Activated T-helper 1 cell treated with anti-CD3 and anti-CD28 coated beads, Interleukin-2, amount 50 U/mL, for 16 hours (primary cell): ENCODE data around the gene TRMT10C.
"Not testable (repeated sequence)": the region's sequence is repeated elsewhere in the genome, so short reads cannot be mapped to it uniquely, and the experiment has no call there.

ENCODE experiments used
- DNase-seq, 2 donors: peaks; one replicate each; pipeline ENCODE4 v3.0.0-alpha.2; 2020; ENCODE audit warnings: low read depth in 1 of 2, low spot score in 1 of 2

Gene TRMT10C

DNA sequence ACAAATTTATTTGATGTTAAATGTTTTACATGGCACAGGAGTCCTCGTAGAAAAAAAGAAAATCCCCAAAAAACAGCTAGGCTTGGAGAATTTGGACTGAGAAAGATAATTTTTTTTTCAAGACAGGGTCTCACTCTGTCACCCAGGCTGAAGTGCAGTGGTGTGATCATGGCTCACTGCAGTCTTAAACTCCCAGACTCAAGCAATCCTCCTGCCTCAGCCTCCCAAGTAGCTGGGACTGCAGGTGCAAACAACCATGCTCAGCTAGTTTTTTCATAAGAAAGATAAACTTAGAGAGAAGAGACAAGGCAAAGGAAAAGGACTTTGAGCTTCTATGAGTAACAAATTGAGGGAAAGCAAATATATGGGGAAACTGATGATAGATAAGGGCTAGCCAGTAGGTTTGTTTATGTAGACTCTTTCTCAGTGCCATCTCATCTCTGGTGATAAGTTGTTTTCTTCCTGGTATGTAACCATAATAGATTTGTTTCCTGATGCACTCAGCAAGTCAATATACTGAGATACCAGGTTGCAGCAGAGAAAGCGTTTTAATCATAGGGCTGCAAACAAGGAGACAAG lies 13.1 kb upstream of the TRMT10C start:
- no peak for DNase-seq

DNA sequence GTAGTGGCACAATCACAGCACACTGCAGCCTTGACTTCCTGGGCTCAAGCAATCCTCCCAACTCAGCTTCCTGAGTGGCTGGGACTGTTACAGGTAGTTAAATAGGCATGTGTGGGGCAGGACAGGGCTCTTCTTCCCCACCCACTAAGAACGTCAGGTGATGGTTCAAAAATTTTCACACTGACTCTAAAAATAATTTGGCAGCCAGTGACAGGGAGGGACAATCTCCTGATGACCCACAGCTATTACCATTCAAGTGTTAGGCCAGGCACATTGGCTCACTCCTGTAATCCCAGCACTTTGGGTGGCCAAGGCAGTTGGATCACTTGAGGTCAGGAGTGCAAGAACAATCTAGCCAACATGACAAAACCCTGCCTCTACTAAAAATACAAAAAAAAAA lies 12.2 kb upstream of the TRMT10C start:
- no peak for DNase-seq

GRCh38 chr3:101551359-101552081 lies 10.1 kb upstream of the TRMT10C start:
- not testable (repeated sequence) for DNase-seq

GRCh38 chr3:101553381-101553780 lies 8.3 kb upstream of the TRMT10C start:
- DNase-seq = not testable (repeated sequence)

- DNase-seq = no peak
These were observed 5.6 kb upstream of the TRMT10C start for GRCh38 chr3:101556064-101556463.

DNA sequence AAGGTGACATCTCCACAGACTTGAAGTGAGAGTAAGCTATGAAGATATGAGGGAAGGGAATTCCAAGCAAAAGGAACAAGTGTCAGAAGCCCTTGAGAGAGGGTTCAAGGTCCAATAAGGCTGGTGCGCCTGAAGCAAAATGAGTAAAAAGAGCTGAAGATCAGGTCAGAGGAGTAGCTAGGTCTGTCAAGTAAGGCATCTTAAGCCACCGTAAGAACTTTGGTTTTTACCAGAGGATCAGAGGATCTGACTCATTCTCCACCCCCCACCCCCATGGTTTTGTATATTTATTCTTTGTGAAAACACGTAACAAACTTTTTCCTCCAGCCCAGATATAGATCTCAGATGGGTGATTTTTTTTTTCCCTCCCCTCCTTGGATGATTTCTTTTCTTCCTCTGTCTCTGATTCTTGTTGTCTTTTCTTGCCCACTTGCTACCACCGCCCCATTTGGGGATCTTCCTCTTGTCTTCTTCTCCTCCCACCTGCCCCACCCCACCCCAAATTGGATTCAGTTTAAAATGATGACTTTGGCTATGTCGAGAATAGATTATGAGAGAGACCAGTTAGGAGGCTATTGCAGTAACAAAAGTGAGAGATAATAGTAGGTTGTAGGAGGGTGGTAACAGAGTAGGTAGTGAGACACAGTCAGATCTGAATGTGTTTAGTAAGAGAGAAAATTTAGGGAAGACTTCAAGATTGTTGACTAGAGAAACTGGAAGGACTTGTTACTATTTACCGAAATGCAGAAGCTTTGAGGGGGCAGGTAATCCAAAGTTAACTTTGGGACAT lies 6.1 kb downstream of the TRMT10C start:
- DNase-seq = no peak

DNA sequence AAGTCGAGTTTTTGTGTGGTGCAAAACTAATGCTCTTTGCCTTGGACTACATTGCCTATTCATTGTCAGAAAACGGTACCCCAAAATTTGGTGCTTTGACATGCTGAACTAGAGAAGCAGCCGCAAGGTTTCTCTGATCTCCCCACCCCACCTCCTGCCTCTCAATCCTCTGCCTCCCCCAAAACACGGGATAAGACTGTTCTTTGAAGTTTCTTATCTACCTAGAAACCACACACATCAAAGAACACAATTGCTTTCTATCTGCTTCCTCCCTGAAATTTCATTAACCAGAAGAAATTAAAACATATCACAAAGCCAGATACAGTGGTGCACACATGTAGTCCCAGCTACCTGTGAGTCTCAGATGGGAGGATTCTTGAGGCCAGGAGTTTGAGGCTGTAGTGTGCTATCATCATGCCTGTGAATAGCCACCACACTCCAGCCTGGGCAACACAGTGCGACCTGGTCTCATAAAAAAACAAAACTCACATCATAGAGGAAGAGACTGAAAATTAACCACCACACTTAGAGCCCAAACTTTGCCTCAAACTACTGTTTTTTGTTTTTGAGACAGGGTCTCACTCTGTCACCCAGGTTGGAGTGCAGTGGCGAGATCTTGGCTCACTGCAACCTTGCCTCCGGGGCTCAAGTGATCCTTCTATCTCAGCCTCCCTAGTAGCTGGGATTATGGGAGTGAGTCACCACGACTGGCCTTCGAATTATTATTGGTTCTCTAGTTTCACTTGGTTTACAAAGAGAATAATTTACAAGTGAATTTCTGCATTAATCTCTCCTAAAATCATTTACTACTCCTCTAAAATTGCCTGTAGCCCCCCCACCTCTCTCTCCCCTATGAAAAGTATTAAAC lies 9.6 kb downstream of the TRMT10C start:
- DNase-seq = no peak

DNA sequence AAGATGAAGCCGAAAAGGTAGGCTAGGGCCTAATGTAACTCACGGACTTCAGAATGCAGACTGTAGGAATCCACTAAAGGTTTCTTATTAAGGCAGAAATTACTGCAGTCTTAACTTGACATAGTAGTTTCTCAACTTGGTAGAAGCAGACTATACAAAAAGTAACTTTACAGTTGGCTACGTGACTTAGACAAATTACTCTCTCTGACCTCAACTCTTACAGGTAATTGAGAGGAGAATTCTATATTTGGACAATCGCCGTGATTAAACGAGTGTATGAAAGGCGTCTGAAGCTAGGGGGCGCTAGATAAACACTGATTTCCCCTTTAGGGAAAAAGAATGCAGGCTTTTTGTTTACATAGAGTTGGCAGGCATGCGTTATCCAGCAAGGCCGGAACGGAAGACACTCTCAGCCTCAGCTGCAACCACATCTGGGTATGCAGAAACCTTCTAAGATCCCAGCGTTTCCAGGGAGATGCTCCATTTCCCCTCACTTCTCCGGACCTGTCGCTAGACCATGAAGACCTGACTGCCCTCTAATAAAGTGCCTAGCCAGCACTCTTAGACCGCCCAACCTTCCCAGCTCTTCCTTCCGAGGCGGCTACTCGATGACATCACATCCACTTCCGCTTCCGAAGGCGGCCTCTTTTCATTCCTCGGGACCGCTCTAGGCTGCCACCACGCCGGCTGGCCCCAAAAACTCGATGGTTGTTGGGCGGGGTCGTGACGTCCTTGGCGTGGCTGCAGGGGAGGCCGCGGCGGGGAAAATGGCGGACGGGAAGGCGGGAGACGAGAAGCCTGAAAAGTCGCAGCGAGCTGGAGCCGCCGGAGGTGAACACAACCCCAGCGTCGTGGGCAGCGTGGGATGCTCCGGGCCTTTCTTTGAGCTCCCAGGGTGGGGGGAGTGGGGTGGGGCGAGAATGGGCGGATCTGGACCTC lies 12.1 kb downstream of the TRMT10C start, which contains the start of gene PCNP:
Gene PCNP (plus strand): TSS at position 732 of the 939 bp plus-strand sequence. CDS start 36 bp downstream, at position 768.
- DNase-seq = peak; percentile 97 to 98

DNA sequence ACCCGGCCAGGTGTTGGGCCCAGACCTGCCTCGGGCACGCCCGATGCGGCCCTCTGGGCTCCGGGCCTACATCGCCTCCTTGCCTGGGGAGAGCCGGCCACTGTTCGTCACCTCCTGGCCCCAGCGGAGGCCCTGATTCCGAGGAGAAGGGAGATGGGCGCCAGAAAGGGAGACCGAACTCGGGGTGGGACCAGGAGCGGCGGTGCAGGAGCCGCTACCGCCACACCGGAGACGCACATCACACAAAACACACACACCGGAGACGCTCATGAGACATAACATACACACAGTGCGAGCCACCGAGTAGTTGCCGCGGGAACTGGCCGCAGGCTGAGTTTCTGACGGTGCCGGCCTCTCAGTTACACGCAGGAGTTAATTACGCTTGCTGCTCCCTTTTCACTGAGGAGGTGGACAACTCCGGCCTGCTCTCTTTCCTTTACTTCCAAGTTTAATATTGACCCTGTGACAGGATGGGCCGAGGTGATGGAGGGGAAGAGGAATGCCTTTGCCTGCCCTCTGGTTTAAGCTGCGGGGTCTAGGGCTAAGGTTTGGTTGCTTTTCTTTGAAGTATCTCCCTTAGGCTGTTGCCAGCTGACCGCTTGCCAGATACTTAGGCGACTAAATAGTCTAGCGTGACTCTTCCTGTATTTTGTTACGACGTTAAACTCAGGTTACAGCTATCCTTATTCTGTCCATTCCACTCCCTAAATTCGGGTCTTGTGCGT lies 12.9 kb downstream of the TRMT10C start:
- peak in 1 of 2 donors; percentile 30 for DNase-seq

GRCh38 chr3:101577286-101577685 lies 15.6 kb downstream of the TRMT10C start:
- DNase-seq = no peak

GRCh38 chr3:101588616-101589015 lies 26.9 kb downstream of the TRMT10C start:
- DNase-seq = no peak

GRCh38 chr3:101591071-101591470 lies 29.4 kb downstream of the TRMT10C start:
- DNase-seq = no peak

- no peak for DNase-seq
These were observed 41.1 kb downstream of the TRMT10C start for GRCh38 chr3:101602731-101603130.

- no peak for DNase-seq
These were observed 41.5 kb downstream of the TRMT10C start for GRCh38 chr3:101603184-101603583.

DNA sequence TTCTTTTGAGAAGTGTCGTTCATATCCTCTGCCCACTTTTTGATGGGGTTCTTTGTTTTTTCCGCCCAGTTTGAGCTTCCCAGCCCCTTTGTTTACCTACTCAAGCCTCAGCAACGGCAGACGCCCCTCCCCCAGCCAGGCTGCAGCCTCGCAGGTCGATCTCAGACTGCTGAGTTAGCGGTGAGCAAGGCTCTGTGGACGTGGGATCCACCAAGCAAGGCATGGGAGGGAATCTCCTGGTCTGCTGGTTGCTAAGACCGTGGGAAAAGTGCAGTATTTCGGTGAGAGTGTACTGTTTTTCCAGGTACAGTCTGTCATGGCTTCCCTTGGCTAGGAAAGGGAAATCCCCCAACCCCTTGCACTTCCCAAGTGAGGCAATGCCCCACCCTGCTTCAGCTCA lies 43.7 kb downstream of the TRMT10C start:
- DNase-seq = not testable (repeated sequence)

DNA sequence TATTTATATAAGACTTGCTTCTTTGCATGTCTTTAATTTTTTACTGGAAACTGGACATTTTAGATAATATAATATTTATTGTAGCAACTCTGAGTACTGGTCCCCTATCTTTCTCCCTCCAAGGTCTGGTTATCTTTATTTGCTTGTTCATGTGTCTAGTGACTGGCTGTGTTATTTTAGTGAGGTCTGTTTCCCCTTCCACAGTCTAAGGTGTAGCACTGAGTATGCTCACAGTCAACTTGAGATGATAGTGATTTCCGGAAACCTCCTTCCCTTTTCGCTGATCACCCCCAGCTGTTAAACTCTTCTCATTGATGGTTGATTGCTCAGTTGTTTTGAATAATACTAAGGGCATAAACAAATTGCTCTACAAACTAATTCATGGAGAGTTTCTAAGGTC lies 49.4 kb downstream of the TRMT10C start:
- no peak for DNase-seq

DNA sequence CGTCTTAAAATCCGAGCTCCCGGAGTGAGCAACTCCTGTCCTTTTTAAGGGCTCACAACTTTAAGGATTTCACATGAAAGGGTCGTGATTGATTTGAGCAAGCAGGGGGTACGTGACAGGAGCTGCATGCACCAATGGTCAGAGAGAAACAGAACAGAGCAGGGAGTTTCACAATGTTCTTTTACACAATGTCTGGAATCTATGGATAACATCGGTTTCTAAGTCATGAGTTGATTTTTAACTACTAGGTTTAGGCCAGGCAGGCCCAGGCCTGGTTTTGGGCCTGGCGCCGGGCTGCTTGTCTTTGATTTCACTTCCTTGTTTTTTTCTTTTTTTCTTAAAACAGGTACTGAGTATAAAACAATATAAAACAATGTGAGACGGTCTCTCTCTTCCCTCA lies 51.3 kb downstream of the TRMT10C start:
- not testable (repeated sequence) for DNase-seq

- DNase-seq = no peak
These were observed 53.9 kb downstream of the TRMT10C start for GRCh38 chr3:101615525-101615924.
